ENCODE data around the gene ZPBP. TPM values are rescaled to one million over a fixed set of nuclear protein-coding genes. Genes with fewer than 3 reads are reported as not detected.

The ZPBP gene
- polyA plus RNA-seq, 3 donors: not detected

DNA sequence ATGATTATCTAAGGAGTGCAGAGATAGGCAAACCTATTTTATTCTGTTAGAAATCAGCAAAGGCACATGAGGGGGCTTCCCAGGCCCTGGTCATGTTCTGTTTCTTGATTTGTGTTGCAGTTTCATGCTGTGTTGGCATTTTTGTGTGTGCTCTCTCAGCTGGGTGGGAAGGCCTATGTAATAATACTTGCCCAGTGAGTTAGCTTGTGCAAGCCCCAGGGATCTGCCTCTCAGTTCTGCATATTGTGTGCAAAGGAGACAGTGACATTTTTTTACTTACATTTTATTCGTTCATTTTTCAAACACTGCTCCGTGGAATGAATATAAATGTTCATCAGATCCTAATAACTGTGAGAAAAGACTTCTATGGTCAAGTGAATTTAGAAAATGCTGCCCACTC, 200.6 kb downstream of the ZPBP start:
- H3K9ac ChIP-seq (ENCODE audit: insufficient read depth, low read length, poor library complexity, severe bottlenecking): no peak overlapping the region
- H3K9me3 Mint-ChIP-seq: peaks cover 0 to 1% (median 0%) of the 10 kb centered on the region in 7 donors
- intact Hi-C loops (cut with micrococcal nuclease): no loop called here
- H2AFZ ChIP-seq (ENCODE audit: insufficient read depth, low read depth, low read length, poor library complexity, severe bottlenecking): no peak overlapping the region
- H3K27me3 ChIP-seq (ENCODE audit: control insufficient read depth in 2 of 2, insufficient read depth in 2 of 2, low read length in 2 of 2): no peaks in the 10 kb centered on the region
- no CpG with 5 or more reads among the region's 2 CpGs for WGBS (ENCODE audit: insufficient coverage)
- H3K4me3 Mint-ChIP-seq: no peak overlapping the region
- H3K36me3 Mint-ChIP-seq: no peaks in the 10 kb centered on the region
- H3K79me2 ChIP-seq (ENCODE audit: insufficient read depth, low read length): no peaks in the 10 kb centered on the region
- H3K27ac ChIP-seq (ENCODE audit: low read depth in 1 of 2, low read length in 2 of 2): no peak overlapping the region
- no peaks in the 10 kb centered on the region for H3K4me1 Mint-ChIP-seq
- no peaks in the 10 kb centered on the region for H3K9me3 ChIP-seq (replicated peaks in 1 of 2; ENCODE audit: control insufficient read depth in 1 of 2, insufficient read depth in 1 of 2, low read length in 2 of 2)
- H4K20me1 ChIP-seq (ENCODE audit: insufficient read depth, low read length): no peaks in the 10 kb centered on the region
- no peak for DNase-seq
- no peak overlapping the region for H3K27ac Mint-ChIP-seq
- no peaks in the 10 kb centered on the region for H3K36me3 ChIP-seq (replicated peaks in 1 of 2; ENCODE audit: control insufficient read depth in 1 of 2, insufficient read depth in 2 of 2, low read length in 2 of 2)
- H3K4me2 ChIP-seq (replicated peaks; ENCODE audit: extremely low read depth, low read length, poor library complexity, severe bottlenecking): no peak overlapping the region
- TF ChIP-seq, protein P1, sequence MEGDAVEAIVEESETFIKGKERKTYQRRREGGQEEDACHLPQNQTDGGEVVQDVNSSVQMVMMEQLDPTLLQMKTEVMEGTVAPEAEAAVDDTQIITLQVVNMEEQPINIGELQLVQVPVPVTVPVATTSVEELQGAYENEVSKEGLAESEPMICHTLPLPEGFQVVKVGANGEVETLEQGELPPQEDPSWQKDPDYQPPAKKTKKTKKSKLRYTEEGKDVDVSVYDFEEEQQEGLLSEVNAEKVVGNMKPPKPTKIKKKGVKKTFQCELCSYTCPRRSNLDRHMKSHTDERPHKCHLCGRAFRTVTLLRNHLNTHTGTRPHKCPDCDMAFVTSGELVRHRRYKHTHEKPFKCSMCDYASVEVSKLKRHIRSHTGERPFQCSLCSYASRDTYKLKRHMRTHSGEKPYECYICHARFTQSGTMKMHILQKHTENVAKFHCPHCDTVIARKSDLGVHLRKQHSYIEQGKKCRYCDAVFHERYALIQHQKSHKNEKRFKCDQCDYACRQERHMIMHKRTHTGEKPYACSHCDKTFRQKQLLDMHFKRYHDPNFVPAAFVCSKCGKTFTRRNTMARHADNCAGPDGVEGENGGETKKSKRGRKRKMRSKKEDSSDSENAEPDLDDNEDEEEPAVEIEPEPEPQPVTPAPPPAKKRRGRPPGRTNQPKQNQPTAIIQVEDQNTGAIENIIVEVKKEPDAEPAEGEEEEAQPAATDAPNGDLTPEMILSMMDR (IDR thresholded peaks at IDR 0.05): no peak
- no peaks in the 10 kb centered on the region for H3K27me3 Mint-ChIP-seq (ENCODE audit: low read depth in 3 of 3)
- no peak overlapping the region for H3K4me3 ChIP-seq (replicated peaks in 1 of 3; ENCODE audit: low read depth in 2 of 3, low read length in 3 of 3)
- H3K4me1 ChIP-seq (ENCODE audit: control insufficient read depth in 1 of 2, insufficient read depth in 2 of 2, low read length in 2 of 2): no peaks in the 10 kb centered on the region

Other genes starting within 250 kb of the ZPBP start
- gene IKZF1, start 211.5 kb upstream of the ZPBP start, polyA plus RNA-seq: 100 to 1,000 TPM in 1 of 3 donors, 10 to 100 TPM in 2; 38.4 to 130 (median 80.2) TPM